AG04449 (cell line): ENCODE measurements around the gene GDF10.

Source experiments
- CTCF ChIA-PET: fragments of 350-600 bp; formaldehyde crosslinking; extraction: SDS; loops from one replicate; lab custom pipeline; 2021; ENCODE audit warnings: antibody characterized with exemption; lab: Yijun Ruan, JAX
- POLR2A ChIA-PET: fragments of 400-600, 350-600 bp; formaldehyde crosslinking; extraction: SDS; loops from one replicate; lab custom pipeline; 2020; ENCODE audit warnings: antibody characterized with exemption, inconsistent platforms; lab: Yijun Ruan, JAX
- DNase-seq: peaks from one replicate; pipeline ENCODE4 v3.0.0-alpha.2; 2010; ENCODE audit warnings: low read depth, low spot score
- H3K4me3 ChIP-seq: 2 replicates; pipeline ENCODE4 v1.5.1; 2011; ENCODE audit warnings: low read depth, mild to moderate bottlenecking, control low read depth, low read length
- TF ChIP-seq, protein P1 (sequence below): IDR thresholded peaks from one replicate; pipeline ENCODE4 v1.5.1; 2011; ENCODE audit warnings: mild to moderate bottlenecking, moderate library complexity, low read length, control low read depth, inconsistent platforms; ENCODE audit not compliant: insufficient read depth; ENCODE audit errors: missing control alignments

The GDF10 gene

GRCh38 chr10:47339186-47339735 is 39.3 kb downstream of the GDF10 start:
- no peak for DNase-seq
- H3K4me3 ChIP-seq: no peak overlapping the region
- CTCF ChIA-PET: interaction anchor here (0.7 to 4.1 kb wide), 9 partner anchors 9 to 345 kb away, joined by 3 to 25 read pairs (median 4); partner anchors contain the start of gene RBP3
- TF ChIP-seq, protein P1, sequence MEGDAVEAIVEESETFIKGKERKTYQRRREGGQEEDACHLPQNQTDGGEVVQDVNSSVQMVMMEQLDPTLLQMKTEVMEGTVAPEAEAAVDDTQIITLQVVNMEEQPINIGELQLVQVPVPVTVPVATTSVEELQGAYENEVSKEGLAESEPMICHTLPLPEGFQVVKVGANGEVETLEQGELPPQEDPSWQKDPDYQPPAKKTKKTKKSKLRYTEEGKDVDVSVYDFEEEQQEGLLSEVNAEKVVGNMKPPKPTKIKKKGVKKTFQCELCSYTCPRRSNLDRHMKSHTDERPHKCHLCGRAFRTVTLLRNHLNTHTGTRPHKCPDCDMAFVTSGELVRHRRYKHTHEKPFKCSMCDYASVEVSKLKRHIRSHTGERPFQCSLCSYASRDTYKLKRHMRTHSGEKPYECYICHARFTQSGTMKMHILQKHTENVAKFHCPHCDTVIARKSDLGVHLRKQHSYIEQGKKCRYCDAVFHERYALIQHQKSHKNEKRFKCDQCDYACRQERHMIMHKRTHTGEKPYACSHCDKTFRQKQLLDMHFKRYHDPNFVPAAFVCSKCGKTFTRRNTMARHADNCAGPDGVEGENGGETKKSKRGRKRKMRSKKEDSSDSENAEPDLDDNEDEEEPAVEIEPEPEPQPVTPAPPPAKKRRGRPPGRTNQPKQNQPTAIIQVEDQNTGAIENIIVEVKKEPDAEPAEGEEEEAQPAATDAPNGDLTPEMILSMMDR: no peak
- POLR2A ChIA-PET: no interaction called here

DNA sequence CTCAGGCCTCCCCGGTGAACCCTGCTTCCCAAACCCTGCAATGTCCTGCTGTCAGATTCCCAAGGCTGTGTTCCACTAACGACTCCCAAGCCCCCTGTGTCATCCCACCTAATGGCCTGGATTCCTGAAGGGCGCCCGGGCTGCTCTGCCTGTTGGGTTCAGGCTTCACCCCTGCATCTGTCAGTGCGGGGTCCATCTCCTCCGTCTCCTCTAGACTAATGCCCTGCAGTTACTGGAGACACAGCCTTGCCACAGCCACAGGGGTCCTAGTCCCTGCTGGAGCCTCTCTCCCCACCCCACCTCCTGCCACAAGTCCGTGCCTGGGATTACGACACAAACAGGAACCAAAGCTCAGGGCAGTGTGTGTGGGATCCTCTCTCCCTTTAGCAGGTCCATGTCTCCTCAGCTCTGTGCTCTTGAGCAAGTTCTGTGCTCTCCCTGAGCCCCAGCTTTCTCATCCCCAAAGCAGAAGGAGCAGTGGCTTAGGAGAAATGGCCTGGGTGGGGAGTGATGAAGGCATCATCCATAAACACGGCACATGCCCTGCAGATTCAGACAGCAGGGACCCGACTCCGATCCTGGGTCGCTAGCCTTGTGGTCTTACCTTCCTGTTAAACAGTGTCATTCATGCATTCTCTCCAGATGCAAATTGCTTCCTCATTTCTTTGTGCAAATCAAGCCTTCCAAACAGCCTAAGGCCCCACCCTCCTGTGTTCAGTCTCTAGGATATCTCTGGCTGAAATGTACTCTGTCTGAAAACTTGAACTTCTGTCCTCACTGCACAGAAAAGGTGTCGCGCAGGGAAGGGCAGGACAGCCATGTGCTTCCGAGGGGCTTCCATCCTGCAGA is 40.0 kb downstream of the GDF10 start:
- CTCF ChIA-PET: interaction anchor here (0.9 to 4.1 kb wide), 18 partner anchors 8 to 346 kb away, joined by 3 to 25 read pairs (median 4); no protein-coding TSS in a partner anchor
- H3K4me3 ChIP-seq: no peak overlapping the region
- DNase-seq: no peak
- POLR2A ChIA-PET: no interaction called here
- TF ChIP-seq, protein P1: no peak

DNA sequence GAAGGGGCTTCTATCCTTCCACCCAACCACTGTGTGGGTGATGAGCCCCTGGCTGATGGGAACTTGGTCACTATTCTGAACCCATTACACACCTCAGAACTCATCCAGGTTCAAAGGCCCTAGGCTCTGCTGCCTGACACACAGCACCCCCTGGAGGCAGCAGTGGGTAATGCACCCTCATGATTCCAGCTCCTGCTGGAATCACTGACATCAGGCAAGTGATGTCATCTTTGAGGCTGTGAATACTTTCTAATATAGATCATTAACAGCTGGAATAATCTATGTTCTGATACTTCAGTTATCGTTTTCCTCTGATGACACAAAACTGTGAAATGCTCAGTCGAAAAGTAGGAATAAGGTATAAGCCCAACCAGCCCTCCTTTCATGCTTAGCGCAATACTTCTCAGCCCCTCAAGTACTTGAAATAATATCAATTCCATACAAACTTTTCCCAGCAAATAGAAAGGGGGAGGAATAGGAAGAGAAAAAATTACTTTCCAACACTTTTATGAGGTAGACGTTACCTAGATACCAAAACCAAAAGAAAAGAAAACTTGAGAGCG is 40.7 kb downstream of the GDF10 start:
- TF ChIP-seq, protein P1: peak; percentile 90
- no peak overlapping the region for H3K4me3 ChIP-seq
- POLR2A ChIA-PET: no interaction called here
- DNase-seq: no peak
- CTCF ChIA-PET: interaction anchor here (0.7 to 4.1 kb wide), 21 partner anchors 9 to 347 kb away, joined by 3 to 25 read pairs (median 4); no protein-coding TSS in a partner anchor

- TF ChIP-seq, protein P1: no peak
- DNase-seq: no peak
- CTCF ChIA-PET: interaction anchor here (1.2 to 3.5 kb wide), 3 partner anchors 13 to 353 kb away, joined by 3 to 12 read pairs (median 3); no protein-coding TSS in a partner anchor
- no peak overlapping the region for H3K4me3 ChIP-seq
- POLR2A ChIA-PET: no interaction called here
These were observed 45.2 kb downstream of the GDF10 start for GRCh38 chr10:47344996-47345870.

- no peak overlapping the region for H3K4me3 ChIP-seq
- ChIA-PET CTCF (interaction anchor here (2.1 to 3.5 kb wide), 3 partner anchors 12 to 35 kb away, joined by 7 to 12 read pairs (median 10); no protein-coding TSS in a partner anchor), POLR2A (no interaction called here)
- TF ChIP-seq, protein P1: no peak
- DNase-seq: no peak
These were observed 46.7 kb downstream of the GDF10 start for GRCh38 chr10:47346581-47347302.
